SKM-1 (cell line): ENCODE results near the gene EHBP1L1.
A peak's percentile ranks its signal among the peaks of the same experiment; 100 is the strongest.

ENCODE experiments used
- DNase-seq: peaks from one replicate; lab custom pipeline; 2025; ENCODE audit not compliant: unreplicated experiment; lab: John Stamatoyannopoulos, UW

EHBP1L1 gene

DNA sequence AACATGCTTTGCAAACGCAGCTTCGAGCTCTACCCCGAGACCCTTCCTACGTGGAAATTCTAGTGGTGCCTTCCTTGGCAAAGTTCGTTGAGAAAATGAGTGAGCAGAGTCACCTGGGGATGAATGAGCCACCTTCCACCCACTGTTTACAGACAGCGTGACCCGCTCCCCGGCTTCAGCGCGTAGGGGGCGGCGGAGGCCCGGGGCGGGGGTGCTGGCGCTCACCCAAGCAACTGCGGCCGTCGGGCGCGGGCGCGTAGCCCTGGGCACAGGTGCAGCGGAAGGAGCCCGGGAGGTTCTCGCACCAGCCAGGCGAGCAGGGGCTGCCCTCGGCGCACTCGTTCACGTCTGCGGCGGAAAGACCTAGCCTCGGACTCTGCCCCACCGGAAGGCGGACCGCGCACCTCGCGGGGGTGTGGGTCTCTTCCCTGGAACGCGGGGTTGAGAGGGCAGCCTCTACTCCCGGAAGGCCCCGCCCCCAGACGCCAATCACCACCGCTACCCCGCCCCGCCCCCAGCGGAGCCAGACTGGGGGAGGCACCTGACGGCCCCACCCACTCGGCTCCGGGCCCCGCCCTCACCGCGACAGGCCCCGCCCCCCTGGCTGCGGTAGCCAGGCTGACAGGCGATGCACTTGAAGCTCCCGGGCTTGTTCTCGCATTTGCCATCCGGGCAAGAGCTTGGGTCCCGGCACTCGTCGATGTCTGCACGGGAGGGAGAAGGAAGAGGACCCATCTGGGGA lies 29.5 kb upstream of the EHBP1L1 start:
- DNase-seq: peak; percentile 27

DNA sequence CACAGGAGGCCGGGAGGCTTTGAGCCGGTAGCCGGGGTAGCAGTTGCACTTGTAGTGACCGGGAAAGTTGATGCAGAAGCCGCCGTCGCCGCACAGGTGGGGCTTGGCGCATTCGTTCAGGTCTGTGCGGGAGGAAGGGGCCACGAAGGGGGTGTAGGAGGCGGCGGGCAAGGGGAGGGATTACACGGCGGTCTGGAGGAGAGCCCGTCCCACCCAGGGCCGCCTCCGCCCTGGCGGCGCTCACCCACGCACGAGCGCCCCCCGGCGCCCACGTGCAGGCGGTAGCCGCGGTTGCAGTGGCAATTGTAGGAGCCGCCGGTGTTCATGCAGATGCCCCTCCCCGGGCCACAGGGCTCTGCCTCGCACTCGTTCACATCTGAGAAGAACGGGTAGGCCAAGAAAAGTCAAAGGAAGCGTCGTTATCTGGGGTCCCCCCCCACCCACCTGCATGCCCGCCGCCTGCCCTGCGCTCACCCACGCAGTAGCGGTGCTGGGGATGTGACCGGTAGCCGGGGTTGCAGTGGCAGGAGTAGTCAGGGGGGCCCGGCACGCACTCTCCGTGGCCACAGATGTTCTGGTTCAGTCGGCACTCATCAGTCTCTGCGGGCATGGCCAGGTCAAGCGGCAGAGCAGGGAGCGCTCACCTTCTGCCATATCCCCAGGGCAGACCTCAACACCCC lies 28.3 kb upstream of the EHBP1L1 start:
- no peak for DNase-seq

DNA sequence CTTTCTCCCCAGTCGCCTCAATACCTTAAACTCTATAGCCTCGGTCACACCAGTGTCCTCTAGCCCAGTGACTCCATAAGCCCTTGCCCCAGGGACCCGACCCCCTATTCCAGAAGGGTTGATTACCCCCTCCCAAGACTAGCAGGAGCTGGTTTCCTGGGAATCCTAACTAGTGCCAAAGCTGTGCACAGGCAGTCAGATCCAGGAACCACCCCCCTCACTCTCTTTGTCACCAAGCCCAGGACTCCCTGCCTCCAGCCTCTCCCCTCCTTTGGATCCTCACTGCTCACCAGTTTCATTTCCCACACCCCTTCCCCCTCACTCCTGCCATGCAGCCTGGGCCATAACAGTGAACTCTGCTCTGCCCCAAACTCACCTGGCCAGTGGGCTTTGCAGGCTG lies 27.5 kb upstream of the EHBP1L1 start:
- no peak for DNase-seq

DNA sequence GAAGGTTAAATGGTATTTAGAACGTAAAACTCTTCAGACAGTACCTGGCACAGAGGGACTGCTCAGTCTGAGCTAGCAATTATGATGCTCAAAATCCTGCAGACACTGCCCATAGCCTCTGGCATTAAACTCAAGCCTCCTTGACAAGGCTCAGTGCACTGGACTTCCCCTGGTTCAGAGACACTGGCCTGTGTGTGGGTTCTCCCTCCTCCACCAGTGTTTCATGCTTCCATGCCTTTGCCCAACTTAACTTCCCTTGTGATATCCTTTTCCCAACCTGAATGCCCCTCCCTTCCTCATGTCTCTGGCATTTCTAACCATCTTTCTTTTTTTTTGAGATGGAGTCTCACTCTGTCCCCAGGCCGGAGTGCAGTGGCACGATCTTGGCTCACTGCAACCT lies 26.8 kb upstream of the EHBP1L1 start:
- DNase-seq: no peak

DNA sequence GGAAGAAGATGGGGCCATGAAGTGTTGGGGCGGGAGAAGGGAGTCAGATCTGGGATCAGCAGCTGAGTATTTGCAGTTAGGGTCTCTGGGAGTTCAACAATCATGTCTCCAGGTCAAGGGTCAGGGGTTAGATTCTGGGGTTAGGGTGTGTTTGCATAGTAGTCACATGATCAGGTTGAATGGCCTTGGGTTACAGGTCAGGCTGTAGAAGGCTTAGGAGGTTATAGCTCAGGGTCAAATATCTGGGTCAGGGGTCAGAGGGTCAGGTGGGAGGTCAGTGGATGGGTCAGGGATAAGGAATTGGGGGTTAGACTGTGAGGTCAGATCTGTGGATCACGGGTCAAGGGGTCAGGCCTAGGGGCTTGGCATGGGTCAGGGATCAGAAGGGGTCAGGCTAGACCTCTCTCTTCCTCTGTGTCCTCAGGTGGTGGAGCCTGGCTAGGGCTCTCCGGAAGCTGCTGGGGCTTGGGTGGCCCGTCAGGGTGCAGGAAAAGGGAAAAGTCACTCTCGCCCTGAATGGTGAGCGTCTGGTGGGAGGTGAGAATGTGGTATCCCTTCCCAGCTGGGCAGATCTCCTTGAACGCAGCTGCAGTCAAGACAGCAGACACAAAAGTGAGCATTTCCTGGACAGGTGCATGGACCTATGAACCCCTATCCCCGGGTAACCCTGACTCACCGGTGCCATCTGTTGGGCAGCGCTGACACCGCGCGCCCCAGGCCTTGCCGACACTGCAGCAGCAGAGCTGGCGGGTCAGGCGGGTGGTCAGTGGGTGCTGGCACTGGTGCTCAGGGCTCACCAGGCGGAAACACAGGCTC lies 24.1 kb upstream of the EHBP1L1 start:
- no peak for DNase-seq

DNA sequence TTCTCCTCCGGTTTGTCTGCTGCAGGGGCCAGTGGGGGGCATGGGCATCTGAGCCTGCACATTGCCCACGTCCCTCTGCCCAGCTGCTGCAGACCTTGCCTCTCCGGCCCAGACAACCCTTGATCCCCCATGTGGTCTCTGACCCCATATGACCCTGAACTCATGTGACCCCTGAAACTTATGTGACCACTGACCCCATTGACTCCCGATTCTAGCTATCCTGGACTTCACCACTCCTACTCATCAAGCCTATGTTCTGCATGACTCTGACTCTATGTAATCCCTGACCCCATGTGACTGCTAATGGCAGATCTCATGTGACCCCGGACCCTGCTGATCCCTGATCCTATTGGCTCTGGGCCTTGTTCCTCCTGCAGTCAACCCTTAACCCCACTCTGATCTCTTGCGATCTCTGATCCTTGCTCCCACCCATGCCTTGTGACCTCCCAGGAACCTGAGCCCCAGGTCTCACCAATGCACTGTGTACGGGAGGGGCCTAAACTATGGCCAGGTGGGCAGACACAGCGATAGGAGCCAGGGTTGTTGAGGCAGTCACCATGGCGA lies 23.4 kb upstream of the EHBP1L1 start:
- no peak for DNase-seq

DNA sequence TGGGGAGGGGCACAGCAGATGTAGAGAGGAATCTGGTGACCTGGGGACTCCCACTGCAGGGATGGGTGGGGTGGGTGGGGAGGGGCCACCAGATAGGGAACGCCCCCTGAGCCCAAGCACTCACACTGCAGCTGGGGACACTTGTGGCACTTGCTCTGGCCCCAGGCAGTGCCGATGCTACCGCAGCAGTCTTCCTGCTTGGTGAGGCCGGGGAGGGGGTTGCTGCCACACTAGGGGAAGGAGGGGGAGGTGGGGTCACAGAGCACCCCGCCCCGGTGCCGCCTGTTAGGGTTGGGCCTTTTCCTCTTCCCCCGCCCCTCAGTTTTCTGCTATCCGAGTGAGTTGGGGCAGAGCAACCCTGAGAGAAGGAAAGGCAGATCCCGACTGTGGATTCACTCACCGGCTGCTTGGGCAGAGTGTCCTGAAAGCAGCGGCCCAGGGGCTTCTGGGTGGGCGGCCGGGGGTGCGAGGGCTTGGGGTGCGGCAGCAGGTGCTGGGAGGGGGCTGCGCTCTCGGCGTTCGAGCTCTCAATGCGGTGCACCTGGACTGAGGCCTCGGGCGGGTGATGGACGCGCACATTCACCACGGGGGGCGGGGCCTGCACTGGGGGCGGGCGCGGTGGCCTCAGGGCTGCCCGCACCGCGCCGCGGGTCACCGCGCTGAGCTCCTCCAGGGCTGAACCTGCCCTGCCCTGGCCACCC lies 22.4 kb upstream of the EHBP1L1 start:
- DNase-seq: no peak

DNA sequence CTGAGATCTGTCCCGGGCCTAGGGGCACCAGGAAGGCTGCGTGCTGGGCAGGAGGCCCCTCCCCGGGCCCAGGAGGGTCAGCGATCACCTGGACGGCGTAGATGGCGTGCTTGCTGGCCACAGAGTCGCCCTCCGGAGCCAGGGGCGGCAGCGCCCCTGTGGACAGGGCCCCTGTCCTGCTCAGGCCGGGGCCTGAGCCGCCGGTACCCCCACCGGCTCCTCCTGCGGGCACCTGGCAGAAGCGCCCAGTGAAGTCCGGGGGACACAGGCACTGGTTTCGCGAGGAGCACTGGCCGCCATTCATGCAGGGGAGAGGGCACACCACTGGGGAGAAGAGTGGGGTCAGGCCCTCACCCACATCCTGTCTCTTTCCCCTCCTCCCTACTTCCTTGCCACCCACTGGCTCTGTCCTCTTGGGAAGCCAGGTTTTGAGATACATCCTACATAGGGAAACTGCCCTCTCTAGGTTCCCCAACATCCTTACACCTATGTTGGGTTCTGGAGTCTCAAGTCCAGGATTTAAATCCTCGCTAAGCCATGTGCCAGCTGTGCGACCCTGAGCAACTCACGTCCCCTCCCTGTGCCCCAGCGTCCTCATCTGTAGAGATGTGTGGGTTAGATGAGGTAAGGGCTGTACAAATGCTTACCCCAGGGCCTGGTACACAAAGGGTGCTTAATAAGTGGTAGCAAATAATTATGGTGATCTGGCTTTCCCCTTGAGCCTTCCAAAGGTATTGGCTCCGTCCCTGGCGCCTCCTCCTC lies 21.6 kb upstream of the EHBP1L1 start:
- no peak for DNase-seq

DNA sequence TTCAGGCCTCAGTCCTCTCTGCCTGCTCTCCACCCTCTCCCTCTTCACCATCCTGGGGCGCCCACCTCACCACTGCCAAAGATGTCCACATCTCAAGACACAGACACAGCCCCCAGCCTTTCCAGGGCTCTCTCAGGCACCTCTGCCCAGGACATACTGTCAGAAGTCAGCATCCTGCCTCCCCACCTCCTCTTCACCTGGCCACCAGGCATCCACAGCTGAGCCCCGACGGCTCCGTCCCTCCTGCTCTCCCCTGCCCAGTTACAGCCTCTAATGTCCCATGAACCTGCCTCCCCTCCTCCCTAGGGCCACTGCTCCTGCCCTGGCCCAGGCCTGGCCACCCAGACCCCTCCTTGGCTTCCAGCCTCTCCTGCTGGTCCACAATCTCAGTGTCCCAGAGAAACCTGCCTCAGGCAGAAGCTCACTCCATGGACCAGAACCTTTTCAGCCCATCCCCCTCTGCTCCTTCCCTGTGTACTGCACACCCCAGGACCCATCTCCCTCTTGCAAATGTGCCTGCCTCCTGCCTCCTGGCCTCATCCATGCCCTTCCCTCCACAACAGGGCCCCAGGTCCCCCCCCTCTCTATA lies 20.9 kb upstream of the EHBP1L1 start:
- DNase-seq: no peak

DNA sequence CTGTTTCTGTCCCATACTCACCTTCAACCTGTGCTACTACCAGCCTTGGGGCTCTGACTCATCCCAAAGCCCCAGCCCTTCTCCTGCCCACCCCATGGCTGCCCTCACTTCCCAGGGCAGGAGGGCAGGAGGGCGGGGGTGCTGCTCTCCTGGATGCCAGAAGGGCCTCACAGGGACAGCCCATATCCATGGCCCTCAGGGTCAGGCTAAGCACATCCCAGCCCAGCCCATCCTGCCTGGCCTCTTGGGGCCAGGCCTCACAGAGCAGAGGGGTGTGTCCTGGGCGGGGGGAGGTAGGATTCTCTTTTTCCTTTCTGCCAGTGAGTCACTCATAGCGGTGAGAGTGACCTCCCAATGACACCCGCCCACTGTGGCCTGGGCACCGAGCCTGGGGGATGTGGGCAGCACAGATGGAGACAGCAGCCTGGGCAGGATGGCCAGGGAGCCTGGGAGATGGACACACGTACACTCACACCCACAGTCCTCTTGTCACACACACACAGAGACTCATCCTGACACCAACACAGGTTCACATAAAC lies 20.1 kb upstream of the EHBP1L1 start:
- DNase-seq: no peak

DNA sequence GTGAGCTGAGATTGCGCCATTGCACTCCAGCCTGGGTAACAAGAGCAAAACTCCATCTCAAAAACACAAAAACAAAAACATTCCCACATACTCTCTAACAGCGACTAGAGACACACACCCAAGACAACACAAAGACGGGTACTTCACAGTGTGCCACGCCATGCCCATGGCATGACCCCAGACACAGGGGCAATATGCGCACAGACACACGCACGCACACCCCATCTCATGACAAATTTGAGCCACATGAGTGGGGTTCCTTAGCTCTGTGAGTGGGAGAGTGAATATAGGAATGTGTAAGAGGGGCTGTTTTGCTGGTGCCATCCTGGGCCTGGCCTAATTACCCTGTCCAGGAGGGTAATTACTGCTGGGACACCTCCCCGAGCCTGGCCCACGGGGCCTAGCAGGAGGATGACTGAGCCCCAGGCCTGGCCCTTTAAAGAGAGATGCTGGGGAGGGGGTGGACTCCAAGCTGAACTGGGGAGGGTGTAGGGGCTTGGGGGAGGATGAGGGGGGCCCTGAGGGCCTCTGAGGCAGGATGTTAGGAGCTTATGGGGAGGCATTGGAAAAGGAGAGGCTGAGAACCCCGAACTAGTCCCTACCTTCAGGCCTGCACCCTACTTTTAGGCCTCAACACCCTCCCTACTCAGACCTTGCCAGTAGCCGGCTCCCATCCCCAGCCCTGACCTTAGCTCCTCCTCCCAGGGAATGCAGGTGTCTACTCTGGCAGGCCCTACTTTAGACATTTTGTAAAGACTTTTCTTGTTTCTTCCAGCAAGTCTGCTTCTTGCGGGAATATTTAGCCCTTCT lies 19.2 kb upstream of the EHBP1L1 start:
- no peak for DNase-seq

DNA sequence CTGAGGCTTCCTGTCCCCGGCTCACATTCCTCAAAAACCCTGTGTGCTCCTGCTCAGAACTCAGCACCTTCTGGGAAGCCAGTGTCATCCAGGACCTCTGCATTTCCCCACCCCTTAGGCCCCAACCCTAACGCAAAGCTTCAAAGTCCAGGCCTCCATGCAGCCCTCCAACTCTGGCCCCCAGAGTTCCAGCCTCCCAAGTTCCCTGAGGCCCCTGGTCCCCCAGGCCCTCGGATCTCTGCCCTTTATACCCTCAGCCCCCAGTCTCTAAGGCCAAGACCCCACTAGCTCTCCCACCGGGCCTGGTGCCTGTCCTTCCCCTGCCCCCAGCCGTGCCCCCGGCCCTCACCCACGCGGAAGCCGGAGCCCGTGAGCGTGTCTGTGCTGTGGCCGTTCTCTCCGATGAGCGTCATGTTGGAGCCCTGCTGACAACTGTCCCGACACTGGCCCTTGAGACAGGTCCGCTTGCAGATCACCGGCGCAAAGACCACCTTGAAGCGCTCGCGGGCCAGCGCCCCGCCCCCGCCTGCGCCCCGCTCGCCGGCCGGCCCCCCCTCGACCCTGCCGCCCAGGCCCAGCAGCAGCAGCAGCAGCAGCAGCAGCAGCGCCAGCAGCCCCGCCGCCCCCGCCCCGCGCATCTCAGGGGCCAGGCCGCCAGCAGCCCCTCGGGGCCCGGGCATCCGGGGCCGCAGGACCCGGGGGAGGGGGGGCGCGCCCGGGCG lies 18.4 kb upstream of the EHBP1L1 start:
- no peak for DNase-seq

DNA sequence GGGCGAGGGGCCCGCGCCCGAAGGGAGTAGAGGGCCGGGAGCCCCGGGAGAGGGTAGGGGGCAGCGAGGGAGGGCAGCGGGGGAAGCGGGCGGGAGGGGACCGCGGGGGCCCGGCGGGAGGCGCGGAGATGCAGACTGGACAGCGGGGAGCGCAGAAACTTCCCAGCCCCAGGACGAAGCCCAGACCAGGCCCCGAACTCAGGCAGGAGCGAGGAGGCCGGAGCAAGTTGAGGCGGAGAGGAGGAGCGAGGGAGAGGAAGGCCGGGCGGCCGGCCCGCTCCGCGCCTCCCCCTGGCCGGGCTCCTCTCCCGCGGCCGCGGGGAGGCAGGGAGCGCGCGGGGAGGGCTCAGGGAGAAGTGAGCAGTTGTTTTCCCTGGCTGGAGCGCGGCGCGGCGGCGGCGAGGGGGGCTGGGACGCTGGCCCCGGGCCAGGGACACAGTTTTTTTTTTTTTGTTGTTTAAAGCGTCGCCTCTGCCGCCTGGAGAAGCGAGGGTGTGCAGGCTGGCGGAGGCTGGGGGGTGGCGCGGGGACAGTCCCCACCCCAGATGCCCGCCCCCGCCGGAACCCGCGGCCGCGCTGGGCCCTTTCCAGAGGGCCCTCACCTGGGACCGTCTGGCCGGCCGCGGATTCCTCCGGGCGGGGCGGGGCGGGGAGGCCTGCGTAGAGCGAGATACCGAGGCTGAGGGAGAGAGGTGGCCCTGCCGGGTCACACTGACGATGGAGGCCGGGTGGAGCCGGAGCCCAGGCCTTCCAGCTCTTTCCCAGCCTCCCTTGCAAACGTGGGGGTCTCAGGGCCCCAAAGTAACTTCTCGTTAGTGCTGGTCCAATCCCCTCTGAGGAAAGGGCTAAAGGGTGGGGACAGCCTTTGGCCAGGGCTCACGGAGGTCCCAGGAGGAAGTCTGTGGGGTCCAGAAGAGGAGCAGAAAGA lies 17.6 kb upstream of the EHBP1L1 start, which contains the start of gene LTBP3:
LTBP3 (minus strand) TSS at position 358 of the 928 bp plus-strand sequence. CDS start 400 bp downstream, outside the sequence.
- DNase-seq: no peak

DNA sequence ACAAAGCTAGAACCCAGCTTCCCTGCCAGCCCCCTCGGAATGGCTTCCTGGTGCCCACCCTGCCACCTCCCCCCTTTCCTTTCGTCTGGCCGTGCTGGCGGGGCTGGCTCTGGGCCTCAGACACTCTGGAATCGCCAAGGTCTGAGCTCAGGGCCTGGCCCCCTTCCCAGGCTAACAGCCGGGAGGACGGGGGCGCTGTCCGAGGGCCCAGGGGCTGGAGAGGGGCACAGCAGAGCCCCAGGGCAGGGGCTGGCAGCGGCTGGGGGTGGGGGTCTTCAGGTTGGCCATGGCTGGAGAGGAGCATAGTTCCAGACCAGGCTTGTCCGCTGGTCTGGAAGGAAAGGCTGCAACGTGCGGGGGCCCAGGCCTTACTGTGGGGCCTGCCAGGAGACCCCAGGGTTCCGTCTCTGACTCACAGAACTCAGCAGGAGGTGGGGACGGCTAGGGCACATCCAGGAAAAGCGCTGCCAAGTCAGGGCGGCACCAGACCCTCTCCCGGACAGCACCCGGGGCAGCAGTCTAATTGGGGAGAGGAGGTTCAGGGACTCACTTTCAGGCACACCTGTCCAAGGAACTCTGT lies 16.8 kb upstream of the EHBP1L1 start:
- no peak for DNase-seq

DNA sequence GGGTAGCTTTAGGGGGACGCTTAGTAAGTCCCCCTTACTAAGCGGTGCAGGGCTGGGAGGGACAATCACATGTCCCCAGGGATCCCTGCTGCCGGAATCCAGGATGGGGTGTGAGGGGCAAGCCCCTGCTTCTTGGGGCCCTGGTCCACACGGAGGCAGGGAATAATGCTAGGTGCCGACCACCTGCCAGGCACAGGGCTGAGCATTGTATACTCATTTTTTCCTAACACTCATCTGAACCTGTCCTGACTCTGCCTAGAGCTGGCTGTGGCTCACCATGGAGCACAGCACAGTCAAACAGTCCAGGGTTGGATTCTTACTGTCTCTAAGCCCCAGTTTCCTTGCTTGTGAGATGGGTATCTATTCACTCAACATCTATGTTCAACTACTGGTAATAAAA lies 16.3 kb upstream of the EHBP1L1 start:
- no peak for DNase-seq

DNA sequence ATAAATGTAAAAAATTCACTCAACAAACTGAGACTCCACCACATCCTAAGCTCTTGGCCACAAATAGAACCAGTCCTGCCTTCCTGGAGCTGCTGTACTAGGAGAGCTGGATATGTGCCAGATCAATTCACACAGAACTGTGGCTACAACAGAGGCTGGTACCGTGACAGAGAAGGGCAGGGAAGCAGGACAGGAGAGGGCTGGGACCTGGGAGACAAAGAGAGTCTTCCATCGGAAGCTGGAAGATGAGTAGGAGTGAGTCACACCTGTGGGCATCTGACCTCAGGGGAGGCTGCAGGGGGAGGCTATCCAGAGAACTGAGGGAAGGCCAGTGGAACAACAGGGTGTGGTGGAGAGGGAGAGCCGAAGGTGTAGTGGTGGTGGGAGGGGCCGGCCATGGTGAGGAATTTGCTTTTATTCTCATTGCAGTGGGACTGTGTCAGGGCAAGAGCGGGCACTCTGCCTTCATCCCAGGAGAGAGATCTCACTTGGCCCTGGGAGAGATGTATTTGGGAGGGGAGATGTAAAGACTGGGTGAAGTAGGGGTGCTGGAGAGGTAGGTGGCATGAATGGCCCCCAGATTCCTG lies 15.8 kb upstream of the EHBP1L1 start:
- no peak for DNase-seq
